ENCODE measurements around the gene SLC35A3. TPM values are rescaled to one million over a fixed set of nuclear protein-coding genes. Genes with fewer than 3 reads are reported as not detected.

Gene SLC35A3
- total and polyA plus RNA-seq, 9 of the 15 experiments (the other 6 are each of a cell fraction or from before 2014, with no cell fraction given) = 3.5 to 21.7 (median 13.2) TPM

GRCh38 chr1:100080331-100080730 lies 110.5 kb downstream of the SLC35A3 start:
- H3K36me3 ChIP-seq (ENCODE audit: control insufficient read depth, insufficient read depth, low read length) = peaks cover 94% of the 10 kb centered on the region
- DNase-seq (ENCODE audit: extremely low read depth in 1 of 4, low spot score in 3 of 4) (no peak), FAIRE-seq (no peak), ATAC-seq (no peak)
- H2AFZ ChIP-seq (ENCODE audit: low read depth, low read length) = no peak overlapping the region
- POLR2A ChIA-PET = interaction anchor here (0.9 kb wide), 1 partner anchor 14 kb away, joined by 3 read pairs; no protein-coding TSS in a partner anchor
- no peak overlapping the region for H3K4me3 ChIP-seq
- CTCF ChIA-PET (ENCODE audit: low intra/inter-chr PET ratio) = no interaction called here
- H3K27me3 ChIP-seq (ENCODE audit: control insufficient read depth in 2 of 2, insufficient read depth in 2 of 2, low read length in 2 of 2) = no peaks in the 10 kb centered on the region
- H4K20me1 ChIP-seq (replicated peaks; ENCODE audit: control insufficient read depth, insufficient read depth, low read length) = no peaks in the 10 kb centered on the region
- no peaks in the 10 kb centered on the region for H3K9me3 ChIP-seq (replicated peaks; ENCODE audit: control insufficient read depth, insufficient read depth, low read depth, low read length)
- no peak overlapping the region for H3K9ac ChIP-seq (ENCODE audit: insufficient read depth in 1 of 2, low read depth in 2 of 2, low read length in 2 of 2)
- no peak overlapping the region for H3K27ac ChIP-seq (ENCODE audit: extremely low read depth, low read depth, low read length)
- WGBS (ENCODE audit: insufficient coverage, low coverage, missing lambda C conversion rate) = 73% methylated on average over 3 of the region's 3 CpGs
- no peaks in the 10 kb centered on the region for H3K79me2 ChIP-seq (ENCODE audit: control insufficient read depth, insufficient read depth, low read length)
- no peaks in the 10 kb centered on the region for H3K9me1 ChIP-seq (ENCODE audit: control insufficient read depth, insufficient read depth, low read length)
- BruUV-seq (replicated peaks) = no TSS peak
- in situ Hi-C loops (cut with MboI) (no loop called here), intact Hi-C loops (cut with micrococcal nuclease) (no loop called here)
- H3K4me1 ChIP-seq (replicated peaks in 1 of 2; ENCODE audit: control insufficient read depth in 2 of 2, insufficient read depth in 2 of 2, low read length in 2 of 2) = no peaks in the 10 kb centered on the region
- no peak overlapping the region for H3K4me2 ChIP-seq (ENCODE audit: insufficient read depth, low read length)
- TF ChIP-seq EHMT2 (IDR thresholded peaks at IDR 0.05) (no peak), CEBPG (CRISPR knock-in tag; IDR thresholded peaks at IDR 0.05) (no peak), CEBPG (tag; conservative IDR thresholded peaks at IDR 0.05 in 1 of 2, IDR thresholded peaks at IDR 0.05 in 1 of 2) (0 out of 4 replicates have a peak, but pooled peaks of 1 of the 2 experiments have one; percentile 19)

Small RNA genes lying within 50 kb of the gene (small RNA-seq; reads per million reads assigned to genes)
- gene RNU6-1318P (not detected), gene RNU6-750P (not detected)

Other genes starting within 250 kb of the SLC35A3 start
- 17.8 and 21.7 TPM in 2 replicates for gene FRRS1, start 203.4 kb upstream of the SLC35A3 start, total RNA-seq (2014; rRNA removed)
- 54.0 and 54.2 TPM in 2 replicates for gene FRRS1, start 203.4 kb upstream of the SLC35A3 start, total RNA-seq (2014; rRNA removed; fragmentation: Illumina TruSeq; extraction: Trizol)
- gene FRRS1, start 203.4 kb upstream of the SLC35A3 start, total RNA-seq (2015; rRNA removed; fragmentation: Illumina TruSeq; extraction: Trizol) = 41.2 and 43.3 TPM in 2 replicates
- 31.1 and 31.6 TPM in 2 replicates for gene FRRS1, start 203.4 kb upstream of the SLC35A3 start, total RNA-seq (2021)
- gene FRRS1, start 203.4 kb upstream of the SLC35A3 start, polyA plus RNA-seq (2011; rRNA removed) = 41.3 and 44.7 TPM in 2 replicates
- 19.2 and 23.7 TPM in 2 replicates for gene FRRS1, start 203.4 kb upstream of the SLC35A3 start, polyA plus RNA-seq (2014; fragmentation: Illumina TruSeq; extraction: Trizol)
- gene FRRS1, start 203.4 kb upstream of the SLC35A3 start, polyA plus RNA-seq (2014; fragmentation: Nextera tagmentation; extraction: Ambion mirVana) = 1 to 10 TPM in 1 of 2 experiments, under 1 TPM in 1; 0.87 to 1.9 TPM
- gene FRRS1, start 203.4 kb upstream of the SLC35A3 start, polyA plus RNA-seq (2014; rRNA removed) = 14.6 and 18.6 TPM in 2 replicates
- 7.6 and 9.0 TPM in 2 replicates for gene AGL, start 119.6 kb upstream of the SLC35A3 start, total RNA-seq (2014; rRNA removed)
- 20.4 and 23.1 TPM in 2 replicates for gene AGL, start 119.6 kb upstream of the SLC35A3 start, total RNA-seq (2014; rRNA removed; fragmentation: Illumina TruSeq; extraction: Trizol)
- gene AGL, start 119.6 kb upstream of the SLC35A3 start, total RNA-seq (2015; rRNA removed; fragmentation: Illumina TruSeq; extraction: Trizol) = 16.1 and 16.6 TPM in 2 replicates
- 18.3 and 18.9 TPM in 2 replicates for gene AGL, start 119.6 kb upstream of the SLC35A3 start, total RNA-seq (2021)
- 8.1 and 12.4 TPM in 2 replicates for gene AGL, start 119.6 kb upstream of the SLC35A3 start, polyA plus RNA-seq (2011; rRNA removed)
- 11.7 and 13.7 TPM in 2 replicates for gene AGL, start 119.6 kb upstream of the SLC35A3 start, polyA plus RNA-seq (2014; fragmentation: Illumina TruSeq; extraction: Trizol)
- gene AGL, start 119.6 kb upstream of the SLC35A3 start, polyA plus RNA-seq (2014; fragmentation: Nextera tagmentation; extraction: Ambion mirVana) = 1 to 10 TPM; 6.3 to 6.5 TPM
- 6.3 and 6.7 TPM in 2 replicates for gene AGL, start 119.6 kb upstream of the SLC35A3 start, polyA plus RNA-seq (2014; rRNA removed)
- gene SASS6, start 162.9 kb downstream of the SLC35A3 start, total RNA-seq (2014; rRNA removed) = 14.8 and 15.4 TPM in 2 replicates
- gene SASS6, start 162.9 kb downstream of the SLC35A3 start, total RNA-seq (2014; rRNA removed; fragmentation: Illumina TruSeq; extraction: Trizol) = 34.1 and 38.3 TPM in 2 replicates
- gene SASS6, start 162.9 kb downstream of the SLC35A3 start, total RNA-seq (2015; rRNA removed; fragmentation: Illumina TruSeq; extraction: Trizol) = 28.8 and 32.9 TPM in 2 replicates
- gene SASS6, start 162.9 kb downstream of the SLC35A3 start, total RNA-seq (2021) = 18.0 and 18.7 TPM in 2 replicates
- 8.4 and 11.6 TPM in 2 replicates for gene SASS6, start 162.9 kb downstream of the SLC35A3 start, polyA plus RNA-seq (2011; rRNA removed)
- 22.4 and 29.2 TPM in 2 replicates for gene SASS6, start 162.9 kb downstream of the SLC35A3 start, polyA plus RNA-seq (2014; fragmentation: Illumina TruSeq; extraction: Trizol)
- 10 to 100 TPM; 14.7 to 16.4 TPM for gene SASS6, start 162.9 kb downstream of the SLC35A3 start, polyA plus RNA-seq (2014; fragmentation: Nextera tagmentation; extraction: Ambion mirVana)
- 14.9 and 18.5 TPM in 2 replicates for gene SASS6, start 162.9 kb downstream of the SLC35A3 start, polyA plus RNA-seq (2014; rRNA removed)
- gene TRMT13, start 163.2 kb downstream of the SLC35A3 start, total RNA-seq (2014; rRNA removed) = 22.0 and 24.2 TPM in 2 replicates
- gene TRMT13, start 163.2 kb downstream of the SLC35A3 start, total RNA-seq (2014; rRNA removed; fragmentation: Illumina TruSeq; extraction: Trizol) = 30.9 and 32.3 TPM in 2 replicates
- 26.8 and 28.9 TPM in 2 replicates for gene TRMT13, start 163.2 kb downstream of the SLC35A3 start, total RNA-seq (2015; rRNA removed; fragmentation: Illumina TruSeq; extraction: Trizol)
- gene TRMT13, start 163.2 kb downstream of the SLC35A3 start, total RNA-seq (2021) = 18.7 and 22.3 TPM in 2 replicates
- 26.8 and 33.0 TPM in 2 replicates for gene TRMT13, start 163.2 kb downstream of the SLC35A3 start, polyA plus RNA-seq (2011; rRNA removed)
- 26.3 and 31.1 TPM in 2 replicates for gene TRMT13, start 163.2 kb downstream of the SLC35A3 start, polyA plus RNA-seq (2014; fragmentation: Illumina TruSeq; extraction: Trizol)
- 10 to 100 TPM; 24.2 to 24.3 TPM for gene TRMT13, start 163.2 kb downstream of the SLC35A3 start, polyA plus RNA-seq (2014; fragmentation: Nextera tagmentation; extraction: Ambion mirVana)
- gene TRMT13, start 163.2 kb downstream of the SLC35A3 start, polyA plus RNA-seq (2014; rRNA removed) = 25.6 and 30.3 TPM in 2 replicates
- gene LRRC39, start 208.3 kb downstream of the SLC35A3 start, total RNA-seq (2014; rRNA removed) = 1.1 and 1.3 TPM in 2 replicates
- gene LRRC39, start 208.3 kb downstream of the SLC35A3 start, total RNA-seq (2014; rRNA removed; fragmentation: Illumina TruSeq; extraction: Trizol) = 1.2 and 1.5 TPM in 2 replicates
- gene LRRC39, start 208.3 kb downstream of the SLC35A3 start, total RNA-seq (2015; rRNA removed; fragmentation: Illumina TruSeq; extraction: Trizol) = 1.2 and 1.4 TPM in 2 replicates
- gene LRRC39, start 208.3 kb downstream of the SLC35A3 start, total RNA-seq (2021) = 0.69 and 1.1 TPM in 2 replicates
- 3.1 TPM in 2 replicates for gene LRRC39, start 208.3 kb downstream of the SLC35A3 start, polyA plus RNA-seq (2011; rRNA removed)
- 1.8 TPM in 2 replicates for gene LRRC39, start 208.3 kb downstream of the SLC35A3 start, polyA plus RNA-seq (2014; fragmentation: Illumina TruSeq; extraction: Trizol)
- 1 to 10 TPM in 1 of 2 experiments, under 1 TPM in 1; 1.00 to 1.1 TPM for gene LRRC39, start 208.3 kb downstream of the SLC35A3 start, polyA plus RNA-seq (2014; fragmentation: Nextera tagmentation; extraction: Ambion mirVana)
- 2.3 and 2.5 TPM in 2 replicates for gene LRRC39, start 208.3 kb downstream of the SLC35A3 start, polyA plus RNA-seq (2014; rRNA removed)